ENCODE results near the gene CELA3B.

DNA sequence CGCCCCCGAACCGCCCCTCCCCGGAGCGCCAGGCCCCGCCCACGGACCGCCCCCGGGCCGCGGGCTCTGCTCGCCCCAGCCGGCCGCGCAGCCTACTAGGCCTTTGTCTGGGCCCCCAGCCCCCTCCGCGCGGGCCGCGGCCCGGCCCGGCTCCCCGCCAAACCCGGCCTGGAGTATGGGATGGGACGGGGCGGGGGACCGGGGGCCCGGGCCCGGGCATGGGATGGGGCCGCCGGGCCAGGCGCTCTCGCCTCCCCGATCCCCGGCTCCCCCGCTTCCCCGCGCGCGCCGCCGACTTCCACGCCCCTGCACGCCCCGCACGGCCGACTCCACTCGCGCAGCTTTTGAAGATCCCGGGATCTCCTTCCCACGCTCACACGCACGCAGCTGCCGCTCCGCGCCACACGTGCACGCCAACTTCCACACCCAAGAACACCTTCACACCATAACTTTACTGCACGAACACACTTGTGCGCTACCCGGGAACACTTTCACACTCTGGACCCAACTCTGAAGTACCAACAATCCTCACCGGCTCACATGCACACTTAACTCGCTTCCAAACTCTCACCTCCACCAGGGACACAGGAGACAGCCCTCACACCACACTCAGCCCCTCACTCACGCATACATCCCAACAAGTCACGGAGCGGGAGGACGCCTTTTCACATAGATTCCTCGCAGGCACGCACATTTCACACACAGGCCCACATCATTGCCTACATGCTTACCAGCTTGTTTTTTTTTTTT lies 39.3 kb upstream of the CELA3B start:
- TF ChIP-seq POLR2A (IDR thresholded peaks at IDR 0.05): peak in 1 of 4 donors; percentile 38
- TF ChIP-seq, protein P1, sequence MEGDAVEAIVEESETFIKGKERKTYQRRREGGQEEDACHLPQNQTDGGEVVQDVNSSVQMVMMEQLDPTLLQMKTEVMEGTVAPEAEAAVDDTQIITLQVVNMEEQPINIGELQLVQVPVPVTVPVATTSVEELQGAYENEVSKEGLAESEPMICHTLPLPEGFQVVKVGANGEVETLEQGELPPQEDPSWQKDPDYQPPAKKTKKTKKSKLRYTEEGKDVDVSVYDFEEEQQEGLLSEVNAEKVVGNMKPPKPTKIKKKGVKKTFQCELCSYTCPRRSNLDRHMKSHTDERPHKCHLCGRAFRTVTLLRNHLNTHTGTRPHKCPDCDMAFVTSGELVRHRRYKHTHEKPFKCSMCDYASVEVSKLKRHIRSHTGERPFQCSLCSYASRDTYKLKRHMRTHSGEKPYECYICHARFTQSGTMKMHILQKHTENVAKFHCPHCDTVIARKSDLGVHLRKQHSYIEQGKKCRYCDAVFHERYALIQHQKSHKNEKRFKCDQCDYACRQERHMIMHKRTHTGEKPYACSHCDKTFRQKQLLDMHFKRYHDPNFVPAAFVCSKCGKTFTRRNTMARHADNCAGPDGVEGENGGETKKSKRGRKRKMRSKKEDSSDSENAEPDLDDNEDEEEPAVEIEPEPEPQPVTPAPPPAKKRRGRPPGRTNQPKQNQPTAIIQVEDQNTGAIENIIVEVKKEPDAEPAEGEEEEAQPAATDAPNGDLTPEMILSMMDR (IDR thresholded peaks at IDR 0.05): no peak
